22Rv1 (cell line): ENCODE data around the gene FGGY.

Experiments
- ZFX ChIP-seq: fragments of 450-650 bp; IDR thresholded peaks from 2 replicates; pipeline ENCODE4 v1.6.1; 2017; ENCODE audit warnings: antibody characterized with exemption, borderline replicate concordance
- TF ChIP-seq, protein P1 (sequence below): fragments of 450-650 bp; IDR thresholded peaks from 2 replicates; pipeline ENCODE4 v1.5.1; 2017; ENCODE audit warnings: mild to moderate bottlenecking

DNA sequence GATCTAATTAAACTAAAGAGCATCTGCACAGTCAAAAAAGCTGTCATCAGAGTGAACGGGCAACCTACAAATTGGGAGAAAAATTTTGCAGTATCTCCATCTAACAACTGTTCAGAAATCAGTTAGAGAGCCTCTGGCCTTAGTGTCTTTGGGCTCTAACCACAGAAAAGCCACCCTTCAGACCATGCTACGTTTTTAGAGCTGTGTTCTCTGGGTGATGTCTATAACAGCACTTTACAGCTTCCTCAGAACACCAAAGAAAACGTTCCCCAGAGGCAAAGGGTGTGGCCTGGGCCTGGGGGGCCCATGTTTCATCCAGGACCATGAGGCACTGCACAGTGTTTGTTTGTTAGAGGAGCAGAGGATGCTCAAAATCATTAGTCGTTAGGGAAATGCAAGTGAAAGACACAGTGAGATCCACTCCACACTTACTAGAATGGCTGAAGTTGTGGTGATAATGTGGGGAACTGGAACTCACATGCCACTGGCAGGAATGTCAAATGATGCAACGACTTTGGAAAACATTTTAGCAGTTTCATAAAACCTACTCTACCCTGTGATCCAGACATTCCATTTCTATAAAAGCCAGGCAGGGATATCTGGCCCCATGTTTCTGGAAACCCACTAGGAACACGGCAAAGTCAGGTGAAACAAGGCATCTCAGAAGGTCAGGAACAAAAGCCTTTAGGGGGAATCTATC, 267.4 kb downstream of the FGGY start:
- TF ChIP-seq, protein P1, sequence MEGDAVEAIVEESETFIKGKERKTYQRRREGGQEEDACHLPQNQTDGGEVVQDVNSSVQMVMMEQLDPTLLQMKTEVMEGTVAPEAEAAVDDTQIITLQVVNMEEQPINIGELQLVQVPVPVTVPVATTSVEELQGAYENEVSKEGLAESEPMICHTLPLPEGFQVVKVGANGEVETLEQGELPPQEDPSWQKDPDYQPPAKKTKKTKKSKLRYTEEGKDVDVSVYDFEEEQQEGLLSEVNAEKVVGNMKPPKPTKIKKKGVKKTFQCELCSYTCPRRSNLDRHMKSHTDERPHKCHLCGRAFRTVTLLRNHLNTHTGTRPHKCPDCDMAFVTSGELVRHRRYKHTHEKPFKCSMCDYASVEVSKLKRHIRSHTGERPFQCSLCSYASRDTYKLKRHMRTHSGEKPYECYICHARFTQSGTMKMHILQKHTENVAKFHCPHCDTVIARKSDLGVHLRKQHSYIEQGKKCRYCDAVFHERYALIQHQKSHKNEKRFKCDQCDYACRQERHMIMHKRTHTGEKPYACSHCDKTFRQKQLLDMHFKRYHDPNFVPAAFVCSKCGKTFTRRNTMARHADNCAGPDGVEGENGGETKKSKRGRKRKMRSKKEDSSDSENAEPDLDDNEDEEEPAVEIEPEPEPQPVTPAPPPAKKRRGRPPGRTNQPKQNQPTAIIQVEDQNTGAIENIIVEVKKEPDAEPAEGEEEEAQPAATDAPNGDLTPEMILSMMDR = no peak
- no peak for TF ChIP-seq ZFX
